SK-N-SH (cell line): ENCODE measurements around the gene MED15.

Experiments used
- CTCF ChIP-seq: fragments of 200-600 bp; sonication (generic); IDR thresholded peaks from 2 replicates; pipeline ENCODE4 v1.6.1; 2017; ENCODE audit warnings: antibody characterized with exemption, mild to moderate bottlenecking, moderate library complexity
- MEF2A ChIP-seq: IDR thresholded peaks from 2 replicates; pipeline ENCODE4 v1.4.0; 2012; ENCODE audit warnings: low read depth, borderline replicate concordance
- NRF1 ChIP-seq: IDR thresholded peaks from 2 replicates; pipeline ENCODE4 v1.6.1; 2012; ENCODE audit warnings: low read depth, mild to moderate bottlenecking, low read length
- PBX3 ChIP-seq: IDR thresholded peaks from 2 replicates; pipeline ENCODE4; 2012

GRCh38 chr22:20575724-20576444 is 68.5 kb downstream of the MED15 start:
- no peak for TF ChIP-seq CTCF
- TF ChIP-seq PBX3, result no peak
- TF ChIP-seq NRF1, result no peak
- TF ChIP-seq MEF2A, result no peak
